ENCODE measurements around the gene AFAP1L1.

AFAP1L1 gene

GRCh38 chr5:149289301-149289700 is 17.6 kb downstream of the AFAP1L1 start:
- Histone ChIP-seq H3K27me3 (ENCODE audit: control insufficient read depth, insufficient read depth, low read length) (no peaks in the 10 kb centered on the region), H3K36me3 (ENCODE audit: control insufficient read depth, insufficient read depth, low read length) (no peaks in the 10 kb centered on the region), H3K4me3 (ENCODE audit: low read depth, low read length) (no peak overlapping the region), H3K79me2 (no peaks in the 10 kb centered on the region), H2AFZ (peak overlapping the region; percentile 44), H3K4me1 (peaks cover 25% of the 10 kb centered on the region), H3K9me3 (ENCODE audit: control insufficient read depth, low read length) (no peaks in the 10 kb centered on the region), H3K4me2 (ENCODE audit: low read length) (no peak overlapping the region), H3K9ac (no peak overlapping the region), H3K27ac (peak overlapping the region; percentile 75)
- no peak for TF ChIP-seq CTCF (IDR thresholded peaks at IDR 0.05)

GRCh38 chr5:149294872-149295829 is 23.5 kb downstream of the AFAP1L1 start:
- Histone ChIP-seq H3K36me3 (ENCODE audit: control insufficient read depth, insufficient read depth, low read length) (no peaks in the 10 kb centered on the region), H3K9me3 (ENCODE audit: control insufficient read depth, low read length) (no peaks in the 10 kb centered on the region), H3K4me1 (peaks cover 20% of the 10 kb centered on the region), H3K27ac (no peak overlapping the region), H3K9ac (no peak overlapping the region), H3K4me2 (ENCODE audit: low read length) (peak overlapping the region; percentile 42), H3K4me3 (ENCODE audit: low read depth, low read length) (no peak overlapping the region), H3K27me3 (ENCODE audit: control insufficient read depth, insufficient read depth, low read length) (no peaks in the 10 kb centered on the region), H3K79me2 (no peaks in the 10 kb centered on the region), H2AFZ (peak overlapping the region; percentile 43)
- no peak for TF ChIP-seq CTCF (IDR thresholded peaks at IDR 0.05)

GRCh38 chr5:149297340-149298025 is 25.8 kb downstream of the AFAP1L1 start:
- H3K79me2 ChIP-seq: no peaks in the 10 kb centered on the region
- no peak overlapping the region for H2AFZ ChIP-seq
- no peaks in the 10 kb centered on the region for H3K36me3 ChIP-seq (ENCODE audit: control insufficient read depth, insufficient read depth, low read length)
- no peaks in the 10 kb centered on the region for H3K9me3 ChIP-seq (ENCODE audit: control insufficient read depth, low read length)
- H3K27ac ChIP-seq: no peak overlapping the region
- TF ChIP-seq CTCF (IDR thresholded peaks at IDR 0.05): no peak
- no peak overlapping the region for H3K4me2 ChIP-seq (ENCODE audit: low read length)
- H3K9ac ChIP-seq: no peak overlapping the region
- no peaks in the 10 kb centered on the region for H3K27me3 ChIP-seq (ENCODE audit: control insufficient read depth, insufficient read depth, low read length)
- peaks cover 12% of the 10 kb centered on the region for H3K4me1 ChIP-seq
- no peak overlapping the region for H3K4me3 ChIP-seq (ENCODE audit: low read depth, low read length)

- no peaks in the 10 kb centered on the region for H3K9me3 ChIP-seq (ENCODE audit: control insufficient read depth, low read length)
- H2AFZ ChIP-seq: no peak overlapping the region
- H3K36me3 ChIP-seq (ENCODE audit: control insufficient read depth, insufficient read depth, low read length): no peaks in the 10 kb centered on the region
- H3K4me3 ChIP-seq (ENCODE audit: low read depth, low read length): no peak overlapping the region
- TF ChIP-seq CTCF (IDR thresholded peaks at IDR 0.05): no peak
- no peaks in the 10 kb centered on the region for H3K79me2 ChIP-seq
- no peak overlapping the region for H3K9ac ChIP-seq
- peaks cover 9% of the 10 kb centered on the region for H3K4me1 ChIP-seq
- H3K27ac ChIP-seq: no peak overlapping the region
- no peaks in the 10 kb centered on the region for H3K27me3 ChIP-seq (ENCODE audit: control insufficient read depth, insufficient read depth, low read length)
- no peak overlapping the region for H3K4me2 ChIP-seq (ENCODE audit: low read length)
Observed at GRCh38 chr5:149298163-149298562, 26.5 kb downstream of the AFAP1L1 start.
